ENCODE results near the gene BANK1.

The BANK1 gene

GRCh38 chr4:101807351-101807750, 16.8 kb downstream of the BANK1 start:
- no peak overlapping the region for H3K4me3 ChIP-seq (ENCODE audit: low read length)
- TF ChIP-seq CTCF (IDR thresholded peaks at IDR 0.05; ENCODE audit: insufficient read depth, low read depth, low read length, missing control alignments) = no peak
- no peak for DNase-seq (ENCODE audit: low read depth)

DNA sequence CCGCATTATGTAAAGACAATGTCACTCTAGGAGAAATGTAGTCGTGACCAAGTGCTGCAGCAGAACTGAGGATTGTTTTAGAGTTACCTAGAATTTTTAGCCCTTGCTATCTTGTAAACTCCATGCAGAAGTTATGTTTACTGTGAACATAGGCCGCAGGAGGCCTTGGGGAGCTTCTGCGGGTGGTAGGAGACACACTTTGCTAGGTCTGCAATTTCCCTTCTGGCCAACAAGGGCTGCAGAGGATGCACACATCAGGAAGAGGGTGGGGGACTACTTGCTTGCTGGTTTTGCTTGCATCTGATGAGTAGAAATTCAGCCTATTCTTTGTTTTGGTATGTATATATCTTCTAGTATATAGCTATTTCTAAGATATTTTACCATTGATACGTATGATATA, 23.1 kb downstream of the BANK1 start:
- no peak for DNase-seq (ENCODE audit: low read depth)
- no peak for TF ChIP-seq CTCF (IDR thresholded peaks at IDR 0.05; ENCODE audit: insufficient read depth, low read depth, low read length, missing control alignments)
- H3K4me3 ChIP-seq (ENCODE audit: low read length) = no peak overlapping the region

- TF ChIP-seq CTCF (IDR thresholded peaks at IDR 0.05; ENCODE audit: insufficient read depth, low read depth, low read length, missing control alignments) = no peak
- no peak overlapping the region for H3K4me3 ChIP-seq (ENCODE audit: low read length)
- DNase-seq (ENCODE audit: low read depth) = no peak
These were observed 27.8 kb downstream of the BANK1 start for GRCh38 chr4:101818362-101818761.

GRCh38 chr4:101823864-101824263, 33.3 kb downstream of the BANK1 start:
- H3K4me3 ChIP-seq (ENCODE audit: low read length) = no peak overlapping the region
- TF ChIP-seq CTCF (IDR thresholded peaks at IDR 0.05; ENCODE audit: insufficient read depth, low read depth, low read length, missing control alignments) = no peak
- no peak for DNase-seq (ENCODE audit: low read depth)

DNA sequence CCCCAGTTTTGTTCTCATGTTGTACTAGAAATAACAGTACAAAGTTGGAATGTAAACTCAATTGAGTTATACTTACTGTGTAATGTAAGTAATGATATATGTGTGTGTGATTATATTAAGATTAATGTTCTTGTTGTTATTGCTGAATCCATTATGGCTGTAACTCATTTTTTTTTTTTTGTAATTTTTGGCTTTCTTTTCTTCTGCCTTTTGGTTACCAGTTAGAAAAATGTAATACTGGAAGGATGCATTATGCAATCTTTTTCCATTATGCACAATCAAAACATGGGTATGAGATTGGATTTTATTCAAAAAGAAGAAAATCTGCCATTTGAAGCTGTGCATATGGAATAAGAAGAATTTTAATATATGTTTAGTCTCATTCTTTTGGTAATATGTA, 34.0 kb downstream of the BANK1 start:
- DNase-seq (ENCODE audit: low read depth) = no peak
- no peak for TF ChIP-seq CTCF (IDR thresholded peaks at IDR 0.05; ENCODE audit: insufficient read depth, low read depth, low read length, missing control alignments)
- no peak overlapping the region for H3K4me3 ChIP-seq (ENCODE audit: low read length)

DNA sequence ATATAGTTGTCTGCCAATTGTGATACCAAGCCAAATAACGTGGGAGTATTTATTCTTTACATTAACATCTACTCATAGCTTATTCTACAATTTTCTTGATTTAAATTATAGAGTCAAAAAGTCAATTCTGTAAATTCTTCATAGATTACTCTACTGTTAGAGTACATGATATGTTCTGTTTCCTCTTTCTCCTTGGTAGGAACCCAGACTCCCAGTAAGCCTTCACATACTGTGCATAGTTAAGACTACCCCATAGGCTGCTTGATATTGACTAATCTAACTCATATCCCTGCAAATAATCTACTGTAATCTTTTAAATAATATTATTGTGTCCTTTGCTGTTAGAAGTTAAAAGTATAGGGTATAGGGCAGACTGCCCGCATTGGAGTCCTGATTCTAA, 35.4 kb downstream of the BANK1 start:
- TF ChIP-seq CTCF (IDR thresholded peaks at IDR 0.05; ENCODE audit: insufficient read depth, low read depth, low read length, missing control alignments) = no peak
- DNase-seq (ENCODE audit: low read depth) = no peak
- no peak overlapping the region for H3K4me3 ChIP-seq (ENCODE audit: low read length)

GRCh38 chr4:101831816-101832215, 41.3 kb downstream of the BANK1 start:
- no peak for TF ChIP-seq CTCF (IDR thresholded peaks at IDR 0.05; ENCODE audit: insufficient read depth, low read depth, low read length, missing control alignments)
- H3K4me3 ChIP-seq (ENCODE audit: low read length) = no peak overlapping the region
- DNase-seq (ENCODE audit: low read depth) = no peak
